ENCODE data around the gene BICC1. TPM values are rescaled to one million over a fixed set of nuclear protein-coding genes. Genes with fewer than 3 reads are reported as not detected.

The BICC1 gene
- total RNA-seq, 2 experiments from 2014 or later = 0.06 TPM; not detected in 1

DNA sequence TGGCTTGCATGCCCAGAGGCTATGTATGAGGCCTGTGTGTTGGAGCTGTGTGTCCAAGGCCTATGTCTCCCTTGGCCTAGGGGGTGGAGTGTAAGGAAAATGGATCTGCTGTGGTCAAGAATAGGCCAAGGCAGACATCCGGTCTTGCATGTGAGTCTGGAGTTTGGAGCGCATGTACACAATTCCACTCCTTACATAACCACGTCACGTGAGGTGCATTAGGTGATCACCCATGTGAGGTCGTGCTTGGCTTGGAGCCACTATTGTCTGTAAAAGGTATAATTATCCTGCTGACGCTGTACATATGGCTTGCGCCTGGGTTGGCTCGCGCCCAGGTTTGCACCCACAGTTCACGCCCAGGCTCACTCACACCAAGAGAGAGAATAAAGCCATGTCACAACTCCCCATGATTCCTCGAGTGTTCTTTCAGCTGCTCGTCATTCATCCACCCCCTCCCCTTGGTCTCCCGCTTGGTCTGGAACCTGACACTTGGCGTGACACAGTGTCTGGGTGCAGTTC, 105.5 kb downstream of the BICC1 start:
- POLR2A ChIA-PET = no interaction called here
- Mint-ChIP-seq H3K4me3 (no peak overlapping the region), H3K4me1 (no peaks in the 10 kb centered on the region), H3K27me3 (peaks cover 2% of the 10 kb centered on the region), H3K27ac (no peak overlapping the region), H3K36me3 (no peaks in the 10 kb centered on the region), H3K9me3 (no peaks in the 10 kb centered on the region)
- no peak for DNase-seq
- ATAC-seq (ENCODE audit: low read depth) = no peak

DNA sequence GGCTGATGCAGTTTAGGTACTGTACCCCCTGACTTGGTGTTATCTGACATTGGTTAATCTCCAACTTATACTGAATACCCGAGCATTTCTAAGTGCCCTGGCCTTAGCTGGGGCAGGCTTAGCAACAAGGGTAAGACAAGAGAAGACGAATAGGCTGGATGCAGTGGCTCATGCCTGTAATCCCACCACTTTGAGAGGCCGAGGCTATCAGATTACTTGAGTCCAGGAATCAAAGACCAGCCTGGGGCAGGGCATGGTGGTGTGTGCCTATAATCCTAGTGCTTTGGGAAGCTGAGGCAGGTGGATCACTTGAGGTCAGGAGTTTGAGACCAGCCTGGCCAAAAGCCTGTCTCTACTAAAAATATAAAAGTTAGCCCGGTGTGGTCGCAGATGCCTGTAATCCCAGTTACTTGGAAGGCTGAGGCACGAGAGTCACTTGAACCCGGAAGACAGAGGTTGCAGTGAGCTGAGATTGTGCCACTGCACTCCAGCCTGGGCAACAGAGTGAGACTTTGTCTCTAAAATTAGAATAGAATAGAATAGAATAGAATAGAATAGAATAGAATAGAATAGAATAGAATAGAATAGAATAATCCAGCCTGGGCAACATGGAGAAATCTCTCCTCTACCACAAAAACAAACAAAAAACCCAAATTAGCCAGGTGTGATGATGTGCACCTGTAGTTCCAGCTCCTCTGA, 108.9 kb downstream of the BICC1 start:
- H3K4me3 Mint-ChIP-seq = no peak overlapping the region
- peaks cover 2% of the 10 kb centered on the region for H3K27me3 Mint-ChIP-seq
- POLR2A ChIA-PET = no interaction called here
- H3K4me1 Mint-ChIP-seq = no peaks in the 10 kb centered on the region
- no peaks in the 10 kb centered on the region for H3K36me3 Mint-ChIP-seq
- ATAC-seq (ENCODE audit: low read depth) = no peak
- H3K27ac Mint-ChIP-seq = no peak overlapping the region
- DNase-seq = no peak
- H3K9me3 Mint-ChIP-seq = no peaks in the 10 kb centered on the region

DNA sequence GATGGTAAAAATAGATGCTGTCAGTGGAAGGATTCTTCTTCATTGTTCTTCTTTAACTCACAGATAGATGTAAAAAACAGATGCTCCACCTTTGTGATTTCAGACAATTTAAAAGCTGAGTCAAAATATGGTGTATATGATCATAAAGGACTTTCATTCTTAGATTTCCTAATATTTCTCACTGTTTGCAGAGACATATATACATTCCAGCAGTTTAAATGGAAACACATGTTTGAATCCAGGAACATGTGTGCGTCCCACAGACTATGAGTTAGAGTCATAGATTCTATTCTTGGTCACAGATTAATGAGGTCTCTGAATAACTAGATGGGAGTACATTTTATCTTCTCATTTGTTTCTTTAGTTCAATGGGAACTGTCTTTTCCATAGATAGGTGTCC, 109.6 kb downstream of the BICC1 start:
- Mint-ChIP-seq H3K4me3 (no peak overlapping the region), H3K27me3 (peaks cover 2% of the 10 kb centered on the region), H3K27ac (no peak overlapping the region), H3K36me3 (no peaks in the 10 kb centered on the region), H3K9me3 (no peaks in the 10 kb centered on the region), H3K4me1 (no peaks in the 10 kb centered on the region)
- ATAC-seq (ENCODE audit: low read depth) (no peak), DNase-seq (no peak)
- POLR2A ChIA-PET = no interaction called here

DNA sequence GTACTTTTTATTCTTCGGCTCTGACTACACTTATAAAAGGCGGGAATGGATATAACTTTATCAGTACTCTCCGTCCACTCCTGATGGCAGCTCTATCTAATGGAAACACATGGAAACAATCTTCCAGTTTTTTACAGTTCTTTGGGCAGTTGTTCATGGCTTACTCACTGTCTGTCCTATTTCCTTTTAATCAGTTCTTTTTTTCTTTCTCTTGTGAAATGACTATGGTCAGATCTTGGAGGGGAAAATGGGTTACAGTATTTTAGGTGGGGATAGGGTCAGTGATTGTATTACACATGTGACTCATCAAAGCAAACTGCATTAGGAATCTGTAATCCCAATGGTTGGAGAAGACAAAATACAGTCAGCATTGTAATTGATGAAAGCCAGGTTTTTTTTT, 112.4 kb downstream of the BICC1 start:
- H3K36me3 Mint-ChIP-seq = no peaks in the 10 kb centered on the region
- H3K4me3 Mint-ChIP-seq = no peak overlapping the region
- H3K27ac Mint-ChIP-seq = no peak overlapping the region
- no peaks in the 10 kb centered on the region for H3K27me3 Mint-ChIP-seq
- POLR2A ChIA-PET = no interaction called here
- H3K9me3 Mint-ChIP-seq = no peaks in the 10 kb centered on the region
- H3K4me1 Mint-ChIP-seq = no peaks in the 10 kb centered on the region
- DNase-seq (no peak), ATAC-seq (ENCODE audit: low read depth) (no peak)

DNA sequence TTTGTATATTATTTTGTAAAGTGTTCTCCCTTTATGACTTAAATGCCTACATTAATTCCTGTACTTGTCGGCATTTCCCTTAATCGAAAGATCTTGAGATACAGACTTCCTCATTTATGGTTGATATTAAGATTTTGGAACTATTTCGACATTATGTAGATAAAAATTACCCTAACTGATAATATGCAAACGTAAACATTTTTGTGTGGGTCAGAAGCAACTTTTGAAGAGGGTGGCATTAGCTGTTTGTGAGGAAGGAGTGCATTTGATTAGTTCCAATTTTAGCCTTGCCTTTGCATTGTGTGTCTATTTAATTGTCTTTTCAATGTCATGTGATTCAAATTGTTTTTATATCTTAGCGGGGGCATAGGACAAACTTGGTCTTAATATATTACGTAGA, 114.7 kb downstream of the BICC1 start:
- Mint-ChIP-seq H3K36me3 (no peaks in the 10 kb centered on the region), H3K9me3 (no peaks in the 10 kb centered on the region), H3K27me3 (no peaks in the 10 kb centered on the region), H3K4me1 (no peaks in the 10 kb centered on the region), H3K4me3 (no peak overlapping the region), H3K27ac (no peak overlapping the region)
- ATAC-seq (ENCODE audit: low read depth) (no peak), DNase-seq (no peak)
- POLR2A ChIA-PET = no interaction called here

DNA sequence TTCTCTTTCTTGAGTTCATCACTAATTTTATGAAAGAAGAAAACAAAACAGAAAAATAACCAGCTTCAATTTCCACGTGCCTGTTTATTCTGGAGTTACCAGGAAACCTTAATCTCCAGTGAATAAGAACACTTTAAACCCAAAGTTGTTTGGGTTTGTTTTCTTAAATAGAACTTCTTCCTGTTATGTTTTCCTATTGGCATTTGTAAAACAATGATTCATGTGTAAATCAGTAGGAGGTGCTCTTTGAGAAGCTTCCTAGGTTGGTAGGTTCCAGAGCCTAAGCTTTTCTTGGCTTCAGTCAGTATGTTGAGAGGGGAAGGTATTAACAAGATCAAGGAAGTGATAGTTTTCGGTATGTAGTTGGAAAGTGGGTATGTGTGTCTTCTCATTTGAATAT, 119.0 kb downstream of the BICC1 start:
- DNase-seq (no peak), ATAC-seq (ENCODE audit: low read depth) (no peak)
- POLR2A ChIA-PET = no interaction called here
- Mint-ChIP-seq H3K9me3 (no peaks in the 10 kb centered on the region), H3K27me3 (peaks cover 3% of the 10 kb centered on the region), H3K4me1 (no peaks in the 10 kb centered on the region), H3K36me3 (no peaks in the 10 kb centered on the region), H3K4me3 (no peak overlapping the region), H3K27ac (no peak overlapping the region)

DNA sequence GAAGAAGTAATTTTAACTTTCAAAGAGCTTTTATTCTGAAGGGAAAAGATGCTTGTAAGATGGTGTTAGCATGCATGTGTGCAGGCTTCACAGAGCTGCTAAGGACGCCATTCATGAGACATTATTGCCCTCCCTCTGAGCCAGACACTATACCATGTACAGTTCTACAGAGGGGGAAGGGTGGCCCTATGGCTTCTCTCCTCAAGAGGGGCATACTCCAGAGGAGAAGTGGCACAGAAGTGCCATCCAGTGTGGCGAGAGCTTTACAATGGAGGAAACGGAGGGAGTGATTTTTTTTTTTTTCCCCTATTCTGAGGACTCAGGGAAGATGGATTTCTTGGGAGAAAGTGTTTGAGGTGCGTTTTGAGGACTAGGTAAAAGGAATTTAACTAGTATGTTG, 119.5 kb downstream of the BICC1 start:
- POLR2A ChIA-PET = no interaction called here
- Mint-ChIP-seq H3K4me3 (no peak overlapping the region), H3K27ac (no peak overlapping the region), H3K4me1 (no peaks in the 10 kb centered on the region), H3K27me3 (peaks cover 3% of the 10 kb centered on the region), H3K9me3 (no peaks in the 10 kb centered on the region), H3K36me3 (no peaks in the 10 kb centered on the region)
- no peak for ATAC-seq (ENCODE audit: low read depth)
- no peak for DNase-seq

DNA sequence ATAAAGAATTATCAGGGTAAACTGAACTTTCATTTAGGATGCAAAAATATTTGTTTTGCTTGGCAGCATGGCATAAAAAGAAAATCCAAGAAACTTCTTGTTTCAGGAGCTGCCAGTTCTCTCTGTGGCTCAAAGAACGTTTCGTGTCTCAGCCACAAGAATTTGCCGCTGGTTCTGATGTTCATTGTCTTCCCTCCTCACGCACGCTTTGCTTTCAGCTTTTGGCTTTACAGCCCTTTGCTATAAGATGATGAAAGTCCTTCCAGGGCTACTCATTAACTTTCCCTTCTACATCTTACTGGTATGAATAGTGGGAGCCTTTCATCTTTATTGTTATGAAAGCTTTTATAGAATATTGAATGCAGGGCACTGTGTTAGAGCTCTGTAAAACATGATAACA, 124.7 kb downstream of the BICC1 start:
- DNase-seq (no peak), ATAC-seq (ENCODE audit: low read depth) (no peak)
- H3K4me1 Mint-ChIP-seq = no peaks in the 10 kb centered on the region
- no peak overlapping the region for H3K4me3 Mint-ChIP-seq
- H3K9me3 Mint-ChIP-seq = no peaks in the 10 kb centered on the region
- H3K27ac Mint-ChIP-seq = no peak overlapping the region
- H3K27me3 Mint-ChIP-seq = peaks cover 7% of the 10 kb centered on the region
- POLR2A ChIA-PET = no interaction called here
- H3K36me3 Mint-ChIP-seq = no peaks in the 10 kb centered on the region

DNA sequence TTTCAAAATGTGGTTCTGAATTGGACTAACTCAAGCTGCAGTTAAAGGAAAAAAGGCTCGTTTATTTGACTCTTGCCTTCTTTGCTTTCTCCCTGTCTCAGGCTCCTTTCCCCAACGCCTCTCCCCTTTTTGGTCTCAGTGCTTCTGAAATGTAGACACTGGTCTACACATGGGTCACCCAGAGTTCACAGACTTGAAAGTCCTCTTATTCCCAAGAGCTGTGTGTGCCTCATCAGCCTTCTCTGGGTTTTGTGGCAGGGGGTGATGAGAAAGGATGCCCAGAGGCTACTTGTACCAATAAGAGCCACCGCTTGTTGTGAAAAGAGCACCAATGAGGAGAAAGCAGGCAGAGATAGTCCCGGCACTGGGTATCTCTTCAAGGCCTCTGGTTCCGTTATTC, 125.7 kb downstream of the BICC1 start:
- peaks cover 7% of the 10 kb centered on the region for H3K27me3 Mint-ChIP-seq

DNA sequence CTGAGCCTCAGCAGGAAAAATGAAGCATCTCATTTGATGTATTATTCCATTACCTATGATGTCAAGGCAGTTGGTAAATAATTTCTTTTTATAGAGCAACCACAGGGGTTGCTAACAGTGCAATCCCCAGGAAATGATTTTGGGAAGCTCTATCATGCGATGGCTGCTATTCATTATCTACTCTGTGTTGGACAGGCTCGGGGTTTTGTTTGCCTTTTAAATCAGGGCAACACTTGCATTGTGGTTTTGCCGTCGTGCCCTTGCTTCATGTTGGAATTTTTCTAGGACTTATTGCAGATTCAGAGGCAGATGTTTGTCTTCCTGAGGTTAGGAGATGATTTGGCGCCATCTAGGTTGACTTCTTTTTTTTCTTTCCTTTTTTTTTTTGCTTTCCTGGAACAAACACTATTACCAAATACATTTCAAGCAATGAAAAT, 128.4 kb downstream of the BICC1 start:
- Mint-ChIP-seq H3K27me3 (peaks cover 4% of the 10 kb centered on the region), H3K4me3 (no peak overlapping the region), H3K36me3 (no peaks in the 10 kb centered on the region), H3K4me1 (no peaks in the 10 kb centered on the region), H3K27ac (no peak overlapping the region), H3K9me3 (no peaks in the 10 kb centered on the region)
- ATAC-seq (ENCODE audit: low read depth) (no peak), DNase-seq (no peak)
- POLR2A ChIA-PET = no interaction called here

More for the DNA sequence above, 125.7 kb downstream of the BICC1 start:
- H3K4me1 Mint-ChIP-seq = no peaks in the 10 kb centered on the region
- POLR2A ChIA-PET = no interaction called here
- no peak overlapping the region for H3K4me3 Mint-ChIP-seq
- DNase-seq = no peak
- H3K27ac Mint-ChIP-seq = no peak overlapping the region
- no peaks in the 10 kb centered on the region for H3K36me3 Mint-ChIP-seq
- ATAC-seq (ENCODE audit: low read depth) = no peak
- H3K9me3 Mint-ChIP-seq = no peaks in the 10 kb centered on the region

DNA sequence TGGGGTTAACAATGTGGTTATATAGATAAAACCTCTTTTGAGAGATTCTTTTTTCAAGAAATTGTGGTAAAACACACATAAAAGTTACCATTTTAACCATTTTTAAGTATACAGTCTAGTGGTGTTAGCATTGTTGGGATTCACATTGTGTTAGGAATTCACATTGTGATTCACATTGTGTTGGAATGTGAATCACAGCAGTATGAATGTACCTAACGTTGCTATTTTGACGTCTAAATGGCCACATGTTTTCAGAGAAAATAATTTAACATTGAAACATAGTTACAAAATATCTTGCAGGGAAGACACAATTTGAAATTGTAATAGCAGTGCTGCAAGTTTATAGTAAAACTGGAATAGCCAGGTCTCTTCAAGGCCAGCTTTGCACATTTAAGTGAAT, 129.0 kb downstream of the BICC1 start:
- Mint-ChIP-seq H3K36me3 (no peaks in the 10 kb centered on the region), H3K4me3 (no peak overlapping the region), H3K27me3 (peaks cover 6% of the 10 kb centered on the region), H3K4me1 (no peaks in the 10 kb centered on the region), H3K9me3 (no peaks in the 10 kb centered on the region), H3K27ac (no peak overlapping the region)
- DNase-seq = no peak
- ATAC-seq (ENCODE audit: low read depth) = no peak
- POLR2A ChIA-PET = no interaction called here

DNA sequence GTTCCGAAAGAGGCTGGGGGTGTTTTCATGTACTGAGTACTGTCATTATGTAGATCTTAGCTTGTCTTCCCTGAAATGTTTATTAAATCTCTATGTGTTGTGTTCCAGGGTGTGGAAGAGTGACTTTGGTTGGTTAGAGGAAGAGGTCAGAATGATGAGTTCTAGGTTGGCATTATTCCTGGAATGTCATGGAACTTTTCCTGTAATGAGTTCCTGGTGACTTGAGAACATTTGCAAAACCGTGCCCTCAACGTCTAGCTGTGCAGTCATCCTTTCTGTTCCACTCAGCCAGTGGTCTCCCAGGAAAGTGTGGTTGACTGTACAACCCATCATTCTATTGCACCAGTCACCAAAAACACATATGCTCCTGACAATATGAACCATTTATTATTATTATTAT, 129.6 kb downstream of the BICC1 start:
- H3K9me3 Mint-ChIP-seq = no peaks in the 10 kb centered on the region

DNA sequence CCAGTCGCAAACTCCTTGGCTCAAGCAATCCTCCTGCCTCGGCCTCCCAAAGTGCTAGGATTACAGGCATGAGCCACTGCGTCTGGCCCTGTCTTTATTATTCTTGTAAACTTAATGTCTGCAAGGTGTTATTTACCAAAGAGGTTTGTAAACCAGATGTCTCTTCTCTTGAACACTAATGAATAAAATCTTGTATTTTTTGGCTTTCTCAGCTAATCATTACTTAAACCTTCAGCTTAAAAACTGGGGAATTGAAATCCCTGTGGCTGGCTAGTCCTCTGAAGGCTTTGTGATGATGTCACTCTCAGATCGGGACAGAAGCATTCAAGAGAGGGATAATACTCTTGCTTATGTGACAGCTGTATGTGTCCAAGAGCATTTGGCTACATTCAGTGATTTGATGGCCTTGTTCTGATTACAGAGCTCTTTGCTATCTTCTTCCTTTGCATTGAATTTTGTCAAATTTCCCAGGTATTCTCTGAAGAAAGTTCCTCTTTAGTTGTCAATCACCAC, 130.3 kb downstream of the BICC1 start:
- no peak for ATAC-seq (ENCODE audit: low read depth)
- Mint-ChIP-seq H3K9me3 (no peaks in the 10 kb centered on the region), H3K4me1 (no peaks in the 10 kb centered on the region), H3K27me3 (peaks cover 6% of the 10 kb centered on the region), H3K4me3 (no peak overlapping the region), H3K36me3 (no peaks in the 10 kb centered on the region), H3K27ac (no peak overlapping the region)
- no peak for DNase-seq
- POLR2A ChIA-PET = no interaction called here

More for the DNA sequence above, 129.6 kb downstream of the BICC1 start:
- DNase-seq (no peak), ATAC-seq (ENCODE audit: low read depth) (no peak)
- Mint-ChIP-seq H3K4me1 (no peaks in the 10 kb centered on the region), H3K36me3 (no peaks in the 10 kb centered on the region), H3K27me3 (peaks cover 6% of the 10 kb centered on the region), H3K27ac (no peak overlapping the region), H3K4me3 (no peak overlapping the region)
- POLR2A ChIA-PET = no interaction called here

DNA sequence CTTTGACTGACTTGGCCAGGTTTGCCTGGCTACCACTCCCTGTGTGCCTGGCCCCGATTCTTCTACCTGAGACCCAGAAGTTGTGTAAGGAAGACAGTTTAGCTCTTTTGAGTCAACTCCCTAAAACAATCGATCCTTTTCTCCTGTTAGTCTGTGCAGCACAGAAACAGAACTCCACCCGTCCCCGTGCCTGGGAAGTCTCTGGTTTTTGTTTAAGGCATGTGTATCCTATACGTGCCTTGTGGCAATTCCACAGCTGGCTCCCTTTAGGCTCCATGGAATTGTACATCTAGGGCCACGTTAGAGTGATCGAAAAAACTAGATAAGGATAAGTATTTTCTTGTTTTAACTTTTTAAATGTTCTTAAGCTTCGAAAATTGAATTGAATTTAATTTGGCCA, 131.6 kb downstream of the BICC1 start:
- H3K4me3 Mint-ChIP-seq = no peak overlapping the region
- peaks cover 6% of the 10 kb centered on the region for H3K27me3 Mint-ChIP-seq
- no peaks in the 10 kb centered on the region for H3K36me3 Mint-ChIP-seq
- H3K27ac Mint-ChIP-seq = no peak overlapping the region
- POLR2A ChIA-PET = no interaction called here
- ATAC-seq (ENCODE audit: low read depth) (no peak), DNase-seq (no peak)
- no peaks in the 10 kb centered on the region for H3K9me3 Mint-ChIP-seq
- H3K4me1 Mint-ChIP-seq = no peaks in the 10 kb centered on the region
